ENCODE measurements around the gene ARHGAP18. TPM values are rescaled to one million over a fixed set of nuclear protein-coding genes. Genes with fewer than 3 reads are reported as not detected.

Gene ARHGAP18
- polyA plus RNA-seq, 1 of the 3 experiments (the other 2 are of a cell fraction) = 25.0 TPM

- TF ChIP-seq USF1 (IDR thresholded peaks at IDR 0.05; ENCODE audit: borderline replicate concordance, low read depth) (no peak), TEAD4 (IDR thresholded peaks at IDR 0.05; ENCODE audit: borderline replicate concordance, insufficient read depth) (0 out of 2 replicates have a peak, but pooled peaks have one; percentile 11), FOSL2 (IDR thresholded peaks at IDR 0.05; ENCODE audit: borderline replicate concordance, low read depth) (peak; percentile 76; the same call in 1 of the 2 replicates), TAF1 (IDR thresholded peaks at IDR 0.05; ENCODE audit: borderline replicate concordance, low read depth, low read length) (no peak), EP300 (IDR thresholded peaks at IDR 0.05; ENCODE audit: borderline replicate concordance in 1 of 2, low read depth in 1 of 2, low read length in 1 of 2) (peak in 1 of 2 experiments; percentile 29; a peak in 2 of 4 replicates), FOXM1 (IDR thresholded peaks at IDR 0.05; ENCODE audit: low read depth) (peak; percentile 66; the same call in 1 of the 2 replicates)
- TF ChIP-seq, protein P1, sequence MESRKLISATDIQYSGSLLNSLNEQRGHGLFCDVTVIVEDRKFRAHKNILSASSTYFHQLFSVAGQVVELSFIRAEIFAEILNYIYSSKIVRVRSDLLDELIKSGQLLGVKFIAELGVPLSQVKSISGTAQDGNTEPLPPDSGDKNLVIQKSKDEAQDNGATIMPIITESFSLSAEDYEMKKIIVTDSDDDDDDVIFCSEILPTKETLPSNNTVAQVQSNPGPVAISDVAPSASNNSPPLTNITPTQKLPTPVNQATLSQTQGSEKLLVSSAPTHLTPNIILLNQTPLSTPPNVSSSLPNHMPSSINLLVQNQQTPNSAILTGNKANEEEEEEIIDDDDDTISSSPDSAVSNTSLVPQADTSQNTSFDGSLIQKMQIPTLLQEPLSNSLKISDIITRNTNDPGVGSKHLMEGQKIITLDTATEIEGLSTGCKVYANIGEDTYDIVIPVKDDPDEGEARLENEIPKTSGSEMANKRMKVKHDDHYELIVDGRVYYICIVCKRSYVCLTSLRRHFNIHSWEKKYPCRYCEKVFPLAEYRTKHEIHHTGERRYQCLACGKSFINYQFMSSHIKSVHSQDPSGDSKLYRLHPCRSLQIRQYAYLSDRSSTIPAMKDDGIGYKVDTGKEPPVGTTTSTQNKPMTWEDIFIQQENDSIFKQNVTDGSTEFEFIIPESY (IDR thresholded peaks at IDR 0.05; ENCODE audit: borderline replicate concordance, low read depth) = no peak
- TF ChIP-seq, protein P2, sequence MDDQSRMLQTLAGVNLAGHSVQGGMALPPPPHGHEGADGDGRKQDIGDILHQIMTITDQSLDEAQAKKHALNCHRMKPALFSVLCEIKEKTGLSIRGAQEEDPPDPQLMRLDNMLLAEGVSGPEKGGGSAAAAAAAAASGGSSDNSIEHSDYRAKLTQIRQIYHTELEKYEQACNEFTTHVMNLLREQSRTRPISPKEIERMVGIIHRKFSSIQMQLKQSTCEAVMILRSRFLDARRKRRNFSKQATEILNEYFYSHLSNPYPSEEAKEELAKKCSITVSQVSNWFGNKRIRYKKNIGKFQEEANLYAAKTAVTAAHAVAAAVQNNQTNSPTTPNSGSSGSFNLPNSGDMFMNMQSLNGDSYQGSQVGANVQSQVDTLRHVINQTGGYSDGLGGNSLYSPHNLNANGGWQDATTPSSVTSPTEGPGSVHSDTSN (IDR thresholded peaks at IDR 0.05) = peak; percentile 85
These were observed 39.1 kb upstream of the ARHGAP18 start (continued) for GRCh38 chr6:129748901-129749748.

- H3K9me3 ChIP-seq = no peaks in the 10 kb centered on the region
- H3K27me3 ChIP-seq (ENCODE audit: insufficient read depth) = no peaks in the 10 kb centered on the region
- H3K4me1 ChIP-seq (ENCODE audit: control insufficient read depth in 1 of 2, insufficient read depth in 2 of 2, low read depth in 1 of 2, low read length in 1 of 2) = peaks cover 0 to 65% of the 10 kb centered on the region in 2 experiments; a peak in 3 of 4 replicates
- DNase-seq = no peak
- H4K20me1 ChIP-seq (ENCODE audit: insufficient read depth) = no peaks in the 10 kb centered on the region
- peak overlapping the region in 1 of 2 experiments; percentile 4; a peak in 2 of 4 replicates for H3K4me3 ChIP-seq (ENCODE audit: low read depth in 2 of 2, low read length in 1 of 2)
- ChIA-PET CTCF (interaction anchor here (1.1 kb wide), 1 partner anchor 151 kb away, joined by 3 read pairs; no protein-coding TSS in a partner anchor), POLR2A (no interaction called here)
- H2AFZ ChIP-seq (ENCODE audit: low read depth) = peak overlapping the region; percentile 52; the same call in 1 of the 2 replicates
- H3K9ac ChIP-seq = peak overlapping the region; percentile 54; the same call in 1 of the 2 replicates
- no peaks in the 10 kb centered on the region for H3K9me2 ChIP-seq
- no peaks in the 10 kb centered on the region for H3K79me2 ChIP-seq (ENCODE audit: insufficient read depth)
- H3K36me3 ChIP-seq (replicated peaks in 1 of 2; ENCODE audit: control insufficient read depth in 1 of 2, insufficient read depth in 2 of 2, low read length in 1 of 2) = no peaks in the 10 kb centered on the region
- H3K4me2 ChIP-seq = peak overlapping the region; percentile 67
- H3K27ac ChIP-seq (ENCODE audit: low read depth in 2 of 2, low read length in 1 of 2) = peak overlapping the region; percentile 78 to 96; a peak in 3 of 4 replicates
- H3F3A ChIP-seq (replicated peaks; ENCODE audit: insufficient read depth) = peaks cover 66% of the 10 kb centered on the region
- 36% methylated on average over 2 of the region's 4 CpGs for WGBS (ENCODE audit: low lambda C conversion rate)
- TF ChIP-seq, protein P3, sequence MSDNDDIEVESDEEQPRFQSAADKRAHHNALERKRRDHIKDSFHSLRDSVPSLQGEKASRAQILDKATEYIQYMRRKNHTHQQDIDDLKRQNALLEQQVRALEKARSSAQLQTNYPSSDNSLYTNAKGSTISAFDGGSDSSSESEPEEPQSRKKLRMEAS (IDR thresholded peaks at IDR 0.05; ENCODE audit: low read depth) = no peak
- TF ChIP-seq RAD21 (IDR thresholded peaks at IDR 0.05; ENCODE audit: low read length) (no peak), TCF12 (IDR thresholded peaks at IDR 0.05) (peak; percentile 67; the same call in 1 of the 2 replicates), MXI1 (IDR thresholded peaks at IDR 0.05; ENCODE audit: low read depth, low read length) (no peak), FOSL2 (IDR thresholded peaks at IDR 0.05; ENCODE audit: borderline replicate concordance, low read depth) (no peak)
- TF ChIP-seq, protein P4, sequence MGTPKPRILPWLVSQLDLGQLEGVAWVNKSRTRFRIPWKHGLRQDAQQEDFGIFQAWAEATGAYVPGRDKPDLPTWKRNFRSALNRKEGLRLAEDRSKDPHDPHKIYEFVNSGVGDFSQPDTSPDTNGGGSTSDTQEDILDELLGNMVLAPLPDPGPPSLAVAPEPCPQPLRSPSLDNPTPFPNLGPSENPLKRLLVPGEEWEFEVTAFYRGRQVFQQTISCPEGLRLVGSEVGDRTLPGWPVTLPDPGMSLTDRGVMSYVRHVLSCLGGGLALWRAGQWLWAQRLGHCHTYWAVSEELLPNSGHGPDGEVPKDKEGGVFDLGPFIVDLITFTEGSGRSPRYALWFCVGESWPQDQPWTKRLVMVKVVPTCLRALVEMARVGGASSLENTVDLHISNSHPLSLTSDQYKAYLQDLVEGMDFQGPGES (IDR thresholded peaks at IDR 0.05; ENCODE audit: low read depth, low read length) = no peak
- TF ChIP-seq, protein P2 (IDR thresholded peaks at IDR 0.05) = peak; percentile 64
- TF ChIP-seq, protein P5, sequence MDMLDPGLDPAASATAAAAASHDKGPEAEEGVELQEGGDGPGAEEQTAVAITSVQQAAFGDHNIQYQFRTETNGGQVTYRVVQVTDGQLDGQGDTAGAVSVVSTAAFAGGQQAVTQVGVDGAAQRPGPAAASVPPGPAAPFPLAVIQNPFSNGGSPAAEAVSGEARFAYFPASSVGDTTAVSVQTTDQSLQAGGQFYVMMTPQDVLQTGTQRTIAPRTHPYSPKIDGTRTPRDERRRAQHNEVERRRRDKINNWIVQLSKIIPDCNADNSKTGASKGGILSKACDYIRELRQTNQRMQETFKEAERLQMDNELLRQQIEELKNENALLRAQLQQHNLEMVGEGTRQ (IDR thresholded peaks at IDR 0.05; ENCODE audit: borderline replicate concordance, low read depth, low read length) = no peak
These were observed 38.4 kb upstream of the ARHGAP18 start for GRCh38 chr6:129748212-129748900.

All from SK-N-SH (cell line).